HepG2 (cell line): ENCODE data around the gene ANKS1B.

ENCODE experiments used
- EP300 ChIP-seq, 3 experiments: sonication (generic) in 1 of 3; formaldehyde crosslinking in 1 of 3; IDR thresholded peaks; 2 replicates each; pipeline versions ENCODE4 v1.5.1 to v1.6.1; 2011 to 2020; ENCODE audit warnings: low read depth in 2 of 3, low read length in 2 of 3, borderline replicate concordance in 1 of 3, improper control_type of control experiment in 1 of 3, mild to moderate bottlenecking in 1 of 3, missing genetic modification reagents in 1 of 3, moderate library complexity in 1 of 3
- IRF2 ChIP-seq: IDR thresholded peaks from 2 replicates; pipeline ENCODE4 v1.6.1; 2018; ENCODE audit warnings: missing genetic modification reagents, missing compliant biosample characterization

DNA sequence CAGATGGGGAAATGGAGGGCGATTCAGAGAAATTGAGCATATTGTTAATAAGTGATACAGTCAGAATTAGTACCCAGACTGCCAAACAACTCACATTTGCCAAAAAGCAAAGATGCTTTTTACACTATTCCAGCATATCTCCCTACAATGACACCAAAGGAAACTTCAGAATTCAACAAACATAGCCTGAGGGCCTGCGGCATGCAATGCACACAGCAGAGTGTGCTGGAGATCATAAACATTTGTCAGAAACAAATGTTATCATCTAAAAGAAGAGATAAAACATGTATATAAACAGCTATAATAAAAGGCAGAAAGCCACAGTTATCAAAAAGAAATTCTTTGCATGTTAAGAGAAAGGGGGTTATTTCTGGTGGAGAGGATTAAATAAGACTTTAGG lies 357.3 kb downstream of the ANKS1B start:
- TF ChIP-seq IRF2, result no peak
- TF ChIP-seq EP300 (IDR thresholded peaks at IDR 0.05; ENCODE audit: low read depth in 2 of 2, low read length in 2 of 2), result no peak
- no peak for TF ChIP-seq EP300 (CRISPR knock-in tag; IDR thresholded peaks at IDR 0.05; ENCODE audit: borderline replicate concordance)
